GM10266 (cell line): ENCODE data around the gene DHX16.
A peak's percentile ranks its signal among the peaks of the same experiment; 100 is the strongest.

ENCODE experiments used
- DNase-seq: peaks from one replicate; pipeline ENCODE4 v3.0.0; 2012; ENCODE audit errors: extremely low spot score
- TF ChIP-seq, protein P1 (sequence below): IDR thresholded peaks from 2 replicates; pipeline ENCODE4 v1.5.1; 2012; ENCODE audit warnings: mild to moderate bottlenecking, low read depth; ENCODE audit not compliant: control insufficient read depth, insufficient read depth; ENCODE audit errors: missing control alignments

The DHX16 gene

DNA sequence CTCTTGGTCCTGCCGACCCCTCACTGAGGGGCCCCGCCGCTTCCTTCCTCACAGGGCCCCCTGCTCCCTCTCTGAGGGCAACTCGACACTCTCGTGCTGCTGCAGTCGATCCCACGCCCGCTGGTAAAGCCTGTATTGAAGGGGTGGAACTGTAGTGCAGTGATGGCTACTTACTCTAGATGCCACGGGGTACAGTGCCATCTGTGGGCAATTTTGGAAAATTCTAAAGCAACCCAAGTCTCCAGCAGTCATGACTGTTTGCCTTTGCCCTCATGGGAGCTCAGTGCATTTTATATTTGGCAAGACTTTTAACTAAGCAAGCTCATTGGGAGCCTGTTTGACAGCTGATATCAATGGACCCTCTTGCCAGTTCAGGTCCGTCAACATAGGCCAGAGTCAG is 32.3 kb downstream of the DHX16 start:
- TF ChIP-seq, protein P1, sequence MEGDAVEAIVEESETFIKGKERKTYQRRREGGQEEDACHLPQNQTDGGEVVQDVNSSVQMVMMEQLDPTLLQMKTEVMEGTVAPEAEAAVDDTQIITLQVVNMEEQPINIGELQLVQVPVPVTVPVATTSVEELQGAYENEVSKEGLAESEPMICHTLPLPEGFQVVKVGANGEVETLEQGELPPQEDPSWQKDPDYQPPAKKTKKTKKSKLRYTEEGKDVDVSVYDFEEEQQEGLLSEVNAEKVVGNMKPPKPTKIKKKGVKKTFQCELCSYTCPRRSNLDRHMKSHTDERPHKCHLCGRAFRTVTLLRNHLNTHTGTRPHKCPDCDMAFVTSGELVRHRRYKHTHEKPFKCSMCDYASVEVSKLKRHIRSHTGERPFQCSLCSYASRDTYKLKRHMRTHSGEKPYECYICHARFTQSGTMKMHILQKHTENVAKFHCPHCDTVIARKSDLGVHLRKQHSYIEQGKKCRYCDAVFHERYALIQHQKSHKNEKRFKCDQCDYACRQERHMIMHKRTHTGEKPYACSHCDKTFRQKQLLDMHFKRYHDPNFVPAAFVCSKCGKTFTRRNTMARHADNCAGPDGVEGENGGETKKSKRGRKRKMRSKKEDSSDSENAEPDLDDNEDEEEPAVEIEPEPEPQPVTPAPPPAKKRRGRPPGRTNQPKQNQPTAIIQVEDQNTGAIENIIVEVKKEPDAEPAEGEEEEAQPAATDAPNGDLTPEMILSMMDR = no peak
- no peak for DNase-seq

DNA sequence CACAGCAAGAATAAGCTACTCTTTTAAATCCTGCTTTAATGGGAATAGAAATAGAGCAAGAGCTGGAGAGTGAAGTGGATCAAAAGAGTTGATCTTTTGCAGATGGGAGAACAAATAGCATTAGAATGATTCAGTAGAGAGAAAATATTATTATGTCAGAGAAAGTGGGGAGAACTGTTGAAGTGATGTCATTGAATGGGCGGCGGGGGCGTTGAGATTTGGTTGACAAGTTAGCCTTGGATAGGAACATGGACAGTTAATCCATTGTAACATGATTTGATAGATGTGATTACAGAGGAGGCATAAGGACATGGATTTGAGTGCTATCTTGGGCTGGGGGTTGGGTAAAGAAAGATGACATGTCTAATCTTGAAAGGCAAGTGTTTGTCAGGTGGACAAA is 37.0 kb downstream of the DHX16 start:
- TF ChIP-seq, protein P1 = no peak
- DNase-seq = no peak

DNA sequence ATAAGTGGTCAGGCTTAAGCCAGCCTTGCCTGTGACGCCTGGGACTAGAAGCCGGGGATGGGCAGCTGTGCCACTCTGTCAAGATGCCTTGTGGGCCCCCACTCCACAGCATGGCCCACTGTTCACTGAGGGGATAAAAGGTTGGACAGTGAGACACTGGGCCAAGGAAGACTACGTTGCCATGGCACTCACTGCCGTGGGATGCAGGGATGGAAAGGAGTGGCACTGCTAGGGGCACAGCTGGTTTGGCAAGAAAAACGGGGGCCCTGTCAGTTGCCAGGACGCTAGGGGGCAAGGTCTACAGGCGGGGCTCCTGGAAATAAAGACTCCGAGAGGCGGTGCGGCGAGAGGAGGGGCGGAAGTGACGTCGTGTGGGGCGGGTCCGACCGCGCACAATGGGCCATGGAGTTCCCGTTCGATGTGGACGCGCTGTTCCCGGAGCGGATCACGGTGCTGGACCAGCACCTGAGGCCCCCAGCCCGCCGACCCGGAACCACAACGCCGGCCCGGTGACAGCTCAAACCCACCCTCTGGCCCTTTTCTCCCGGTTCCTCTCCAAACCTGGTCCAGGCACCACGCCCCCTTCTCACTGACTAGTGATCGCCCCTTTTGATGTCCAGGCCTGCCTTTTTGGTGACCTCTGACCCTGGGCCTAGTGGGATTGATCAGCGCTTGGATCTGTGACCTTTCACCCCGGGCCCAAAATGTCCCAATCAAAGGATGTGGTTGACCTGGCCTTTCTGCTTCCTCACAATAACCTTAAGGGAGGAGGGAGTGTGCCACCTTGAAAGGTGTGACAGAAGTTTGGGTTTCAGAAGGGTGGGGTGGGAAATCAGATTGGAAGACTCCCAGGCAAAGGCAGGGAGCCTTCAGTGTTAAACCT is 46.1 kb downstream of the DHX16 start, which contains the start of gene ATAT1:
Gene ATAT1, plus strand, starts transcription at position 391 of the 883 bp plus-strand sequence.
- TF ChIP-seq, protein P1 = peak; percentile 32
- DNase-seq = peak; percentile 84

DNA sequence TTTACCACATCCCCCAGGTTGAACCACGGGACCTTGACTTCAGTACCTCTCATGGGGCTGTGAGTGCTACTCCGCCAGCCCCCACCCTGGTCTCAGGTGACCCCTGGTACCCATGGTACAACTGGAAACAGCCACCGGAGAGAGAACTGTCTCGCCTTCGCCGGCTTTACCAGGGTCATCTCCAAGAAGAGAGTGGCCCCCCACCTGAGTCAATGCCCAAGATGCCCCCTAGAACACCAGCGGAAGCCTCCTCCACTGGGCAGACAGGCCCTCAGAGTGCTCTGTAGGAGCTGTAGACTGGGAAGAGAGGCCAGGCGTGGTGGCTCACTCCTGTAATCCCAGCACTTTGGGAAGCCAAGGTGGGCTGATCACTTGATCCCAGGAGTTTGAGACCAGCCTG is 47.3 kb downstream of the DHX16 start:
- DNase-seq = no peak
- TF ChIP-seq, protein P1 = no peak

DNA sequence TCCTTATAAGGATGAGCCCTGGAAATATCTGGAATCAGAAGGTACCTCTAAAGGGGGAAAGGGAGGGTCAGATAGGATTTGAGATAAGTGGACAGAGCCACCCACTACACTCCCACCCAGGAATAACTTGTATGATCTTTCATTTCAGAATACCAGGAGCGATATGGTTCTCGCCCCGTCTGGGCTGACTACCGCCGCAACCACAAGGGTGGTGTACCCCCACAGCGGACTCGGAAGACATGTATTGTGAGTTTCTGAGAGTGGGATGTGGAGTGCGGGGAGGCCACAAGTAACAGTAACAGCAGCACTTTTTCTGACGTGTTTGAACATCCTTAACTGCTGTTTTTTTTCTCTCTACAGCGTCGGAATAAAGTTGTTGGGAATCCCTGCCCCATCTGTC is 53.2 kb downstream of the DHX16 start:
- DNase-seq = no peak
- TF ChIP-seq, protein P1 = no peak

DNA sequence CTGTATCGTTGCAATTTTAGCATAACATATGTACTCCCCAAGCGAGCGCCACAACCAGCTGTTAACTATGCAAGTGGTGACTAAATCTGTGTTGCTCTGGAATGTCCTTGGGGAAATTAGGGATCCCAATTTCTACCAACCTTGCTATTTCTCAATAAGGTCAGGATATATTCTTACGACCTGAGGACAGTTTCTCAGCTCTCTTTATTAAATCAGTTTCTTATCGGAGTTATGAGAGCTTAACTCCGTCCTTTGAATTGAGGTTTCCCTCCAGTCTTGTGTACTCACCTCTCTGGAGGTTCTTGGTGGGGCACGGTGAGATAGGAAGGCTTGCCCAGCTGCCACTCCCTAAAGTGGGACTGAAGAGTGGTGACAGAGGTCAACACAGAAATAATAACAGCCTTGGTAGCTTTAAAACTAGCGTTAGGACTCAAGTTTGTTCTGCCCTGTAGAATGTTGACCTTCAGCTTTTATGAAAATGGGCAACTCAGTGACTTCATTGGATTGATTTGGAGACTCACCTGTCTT is 54.5 kb downstream of the DHX16 start:
- TF ChIP-seq, protein P1 = no peak
- no peak for DNase-seq
